ENCODE data around the gene OR52M1.
"Not testable (repeated sequence)": the region's sequence is repeated elsewhere in the genome, so short reads cannot be mapped to it uniquely, and the experiment has no call there.

The OR52M1 gene

DNA sequence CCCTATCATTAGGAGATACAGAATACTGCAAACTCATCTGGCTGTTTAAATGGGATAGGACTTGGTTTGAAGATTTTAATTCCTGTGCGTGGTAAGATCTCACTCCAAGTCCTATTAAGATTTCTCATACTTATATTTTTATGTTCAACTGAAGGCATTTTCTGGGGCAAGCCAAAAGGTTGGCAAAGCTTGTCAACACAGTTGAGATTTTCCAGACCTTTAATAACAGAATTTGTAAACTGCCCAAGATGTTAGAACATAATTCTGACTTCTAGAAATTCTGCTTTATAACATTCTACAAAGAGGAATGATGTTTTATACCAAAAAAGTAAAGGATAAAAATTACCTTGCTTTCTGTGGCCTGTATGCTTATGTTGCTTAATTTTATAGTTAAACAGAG is 30.8 kb upstream of the OR52M1 start:
- DNase-seq (ENCODE audit: low read depth, low spot score), result no peak
- in situ Hi-C loops (cut with HindIII; ENCODE audit: low sequenced_read_pairs), result no loop called here
- TF ChIP-seq, protein P1, sequence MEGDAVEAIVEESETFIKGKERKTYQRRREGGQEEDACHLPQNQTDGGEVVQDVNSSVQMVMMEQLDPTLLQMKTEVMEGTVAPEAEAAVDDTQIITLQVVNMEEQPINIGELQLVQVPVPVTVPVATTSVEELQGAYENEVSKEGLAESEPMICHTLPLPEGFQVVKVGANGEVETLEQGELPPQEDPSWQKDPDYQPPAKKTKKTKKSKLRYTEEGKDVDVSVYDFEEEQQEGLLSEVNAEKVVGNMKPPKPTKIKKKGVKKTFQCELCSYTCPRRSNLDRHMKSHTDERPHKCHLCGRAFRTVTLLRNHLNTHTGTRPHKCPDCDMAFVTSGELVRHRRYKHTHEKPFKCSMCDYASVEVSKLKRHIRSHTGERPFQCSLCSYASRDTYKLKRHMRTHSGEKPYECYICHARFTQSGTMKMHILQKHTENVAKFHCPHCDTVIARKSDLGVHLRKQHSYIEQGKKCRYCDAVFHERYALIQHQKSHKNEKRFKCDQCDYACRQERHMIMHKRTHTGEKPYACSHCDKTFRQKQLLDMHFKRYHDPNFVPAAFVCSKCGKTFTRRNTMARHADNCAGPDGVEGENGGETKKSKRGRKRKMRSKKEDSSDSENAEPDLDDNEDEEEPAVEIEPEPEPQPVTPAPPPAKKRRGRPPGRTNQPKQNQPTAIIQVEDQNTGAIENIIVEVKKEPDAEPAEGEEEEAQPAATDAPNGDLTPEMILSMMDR (IDR thresholded peaks at IDR 0.05; ENCODE audit: low read depth, low read length), result no peak
- no peak overlapping the region for H3K4me3 ChIP-seq (ENCODE audit: low read depth, low read length)

DNA sequence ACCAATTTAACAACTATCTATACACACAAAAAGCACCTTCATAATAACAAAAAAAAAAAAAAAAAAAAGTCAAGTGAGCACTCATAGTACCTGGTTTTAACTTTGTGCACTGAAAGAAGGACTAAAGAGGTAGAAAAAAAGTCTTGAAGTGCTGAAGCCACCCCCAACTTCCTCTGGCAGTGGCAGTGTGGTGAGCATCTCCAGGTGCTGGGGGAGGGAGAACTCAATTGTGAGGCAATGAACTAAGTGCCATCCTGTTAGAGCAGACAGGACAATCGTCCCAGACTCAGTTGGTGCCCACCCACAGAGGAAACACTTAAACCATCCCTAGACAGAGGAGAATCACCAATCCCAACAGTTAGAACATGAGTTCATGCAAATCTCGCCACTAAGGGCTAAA is 22.7 kb upstream of the OR52M1 start:
- TF ChIP-seq, protein P1 (IDR thresholded peaks at IDR 0.05; ENCODE audit: low read depth, low read length), result no peak
- H3K4me3 ChIP-seq (ENCODE audit: low read depth, low read length), result no peak overlapping the region
- no peak for DNase-seq (ENCODE audit: low read depth, low spot score)
- in situ Hi-C loops (cut with HindIII; ENCODE audit: low sequenced_read_pairs), result no loop called here

DNA sequence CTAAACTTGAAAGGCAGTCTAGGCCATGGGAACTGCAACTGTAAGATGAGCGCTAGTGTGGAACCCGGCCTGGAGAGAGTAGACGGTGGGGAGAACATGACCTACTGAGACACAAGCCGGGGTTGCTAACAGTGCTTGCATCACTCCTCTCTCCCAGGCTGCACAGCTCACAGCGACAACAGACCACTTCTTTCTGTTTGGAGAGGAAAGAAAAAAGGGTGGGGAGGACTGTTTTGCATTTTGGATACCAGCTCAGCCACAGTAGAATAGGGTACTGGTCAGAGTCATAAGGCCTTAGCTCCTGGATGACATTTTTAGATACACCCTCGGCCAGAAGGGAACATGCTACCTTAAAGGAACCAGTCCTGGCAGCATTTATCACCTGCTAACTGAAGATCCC is 22.2 kb upstream of the OR52M1 start:
- TF ChIP-seq, protein P1 (IDR thresholded peaks at IDR 0.05; ENCODE audit: low read depth, low read length), result no peak
- in situ Hi-C loops (cut with HindIII; ENCODE audit: low sequenced_read_pairs), result no loop called here
- H3K4me3 ChIP-seq (ENCODE audit: low read depth, low read length), result no peak overlapping the region
- no peak for DNase-seq (ENCODE audit: low read depth, low spot score)

DNA sequence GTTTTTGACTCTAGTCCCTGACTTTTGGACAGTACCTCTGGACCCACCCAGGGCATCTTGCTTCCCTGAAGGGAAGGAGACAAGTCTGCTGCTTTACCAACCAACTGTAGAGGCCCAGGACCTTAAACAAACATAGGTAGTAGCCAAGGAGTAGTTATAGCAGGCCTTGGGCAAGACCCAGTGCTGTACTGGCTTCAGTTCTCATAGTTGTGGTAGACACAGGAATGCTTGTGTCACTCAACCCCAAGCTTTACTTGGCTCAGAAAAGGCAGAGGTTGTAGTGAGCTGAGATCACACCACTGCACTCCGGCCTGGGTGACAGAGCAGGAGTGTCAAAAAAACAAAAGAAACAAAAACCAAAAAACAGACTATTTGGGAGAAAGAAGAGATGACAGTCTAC is 21.3 kb upstream of the OR52M1 start:
- TF ChIP-seq, protein P1 (IDR thresholded peaks at IDR 0.05; ENCODE audit: low read depth, low read length), result no peak
- no peak for DNase-seq (ENCODE audit: low read depth, low spot score)
- in situ Hi-C loops (cut with HindIII; ENCODE audit: low sequenced_read_pairs), result no loop called here
- no peak overlapping the region for H3K4me3 ChIP-seq (ENCODE audit: low read depth, low read length)

DNA sequence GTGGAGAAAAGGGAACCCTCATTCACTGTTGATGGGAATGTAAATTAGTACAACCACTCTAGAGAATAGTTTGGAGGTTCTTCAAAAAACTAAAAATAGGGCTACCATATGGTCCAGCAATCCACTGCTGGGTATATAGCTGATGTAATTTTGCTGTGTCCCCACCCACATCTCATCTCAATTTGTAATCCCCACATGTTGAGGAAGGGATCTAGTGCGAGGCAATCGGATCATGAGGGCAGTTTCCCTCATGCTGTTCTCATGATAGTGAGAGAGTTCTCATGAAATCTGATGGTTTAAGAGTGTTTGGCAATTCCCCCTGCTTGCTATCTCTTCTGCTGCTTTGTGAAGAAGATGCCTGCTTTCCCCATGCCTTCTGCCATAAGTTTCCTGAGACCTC is 17.1 kb upstream of the OR52M1 start:
- no peak for DNase-seq (ENCODE audit: low read depth, low spot score)
- in situ Hi-C loops (cut with HindIII; ENCODE audit: low sequenced_read_pairs), result no loop called here
- TF ChIP-seq, protein P1 (IDR thresholded peaks at IDR 0.05; ENCODE audit: low read depth, low read length), result no peak
- no peak overlapping the region for H3K4me3 ChIP-seq (ENCODE audit: low read depth, low read length)

DNA sequence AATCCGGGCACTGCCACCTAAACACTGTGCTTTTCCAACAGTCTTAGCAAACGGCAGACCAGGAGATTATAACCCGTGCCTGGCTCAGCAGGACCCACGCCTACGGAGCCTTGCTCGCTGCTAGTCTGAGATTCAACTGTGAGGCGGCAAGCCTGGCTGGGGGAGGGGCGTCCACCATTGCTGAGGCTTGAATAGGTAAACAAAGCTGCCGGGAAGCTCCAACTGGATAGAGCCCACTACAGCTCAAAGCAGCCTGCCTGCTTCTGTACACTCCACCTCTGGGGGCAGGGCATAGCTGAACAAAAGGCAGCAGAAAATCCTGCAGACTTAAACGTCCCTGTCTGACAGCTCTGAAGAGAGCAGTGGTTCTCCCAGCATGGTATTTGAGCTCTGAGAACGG is 13.3 kb upstream of the OR52M1 start:
- in situ Hi-C loops (cut with HindIII; ENCODE audit: low sequenced_read_pairs); DNase-seq (ENCODE audit: low read depth, low spot score); H3K4me3 ChIP-seq (ENCODE audit: low read depth, low read length): not testable (repeated sequence)

DNA sequence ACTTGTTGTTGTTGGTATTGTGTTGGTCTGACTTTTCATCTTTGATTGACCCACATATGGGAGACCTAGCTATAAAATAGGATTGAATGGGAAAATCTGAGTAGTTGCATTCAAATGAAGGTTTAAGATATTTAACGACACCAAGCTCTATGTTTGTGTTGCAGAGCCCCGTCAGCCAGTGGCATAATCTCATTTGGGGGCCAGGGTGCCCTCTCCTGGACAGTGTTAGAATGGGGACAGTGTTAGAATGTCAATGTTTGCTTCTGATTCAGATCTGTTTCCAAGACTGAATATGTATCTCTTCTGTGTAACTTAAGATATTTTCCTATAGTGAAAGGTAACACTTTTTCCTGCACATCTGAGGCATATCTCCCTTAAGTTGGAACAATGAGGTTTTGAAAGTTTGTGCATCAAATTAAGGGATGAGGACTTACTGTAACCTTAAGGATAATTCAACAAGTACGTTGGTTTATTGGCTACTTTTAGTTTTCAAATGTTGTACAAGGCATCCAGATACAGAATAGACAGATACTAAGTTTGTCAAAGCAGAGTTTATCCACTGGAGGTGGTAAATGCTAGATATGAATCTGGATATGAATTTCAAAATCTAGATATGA is 5.3 kb upstream of the OR52M1 start:
- in situ Hi-C loops (cut with HindIII; ENCODE audit: low sequenced_read_pairs), result no loop called here
- TF ChIP-seq, protein P1 (IDR thresholded peaks at IDR 0.05; ENCODE audit: low read depth, low read length), result peak; percentile 62
- peak; percentile 13 for DNase-seq (ENCODE audit: low read depth, low spot score)
- no peak overlapping the region for H3K4me3 ChIP-seq (ENCODE audit: low read depth, low read length)
